Stimulated activated naive CD4-positive, alpha-beta T cell (primary cell): ENCODE data around the gene KIAA0232.
A peak's percentile ranks its signal among the peaks of the same experiment; 100 is the strongest.

Source experiments
- DNase-seq, 6 experiments: peaks; one replicate each; lab custom pipeline; 2025; lab: John Stamatoyannopoulos, UW

KIAA0232 gene

DNA sequence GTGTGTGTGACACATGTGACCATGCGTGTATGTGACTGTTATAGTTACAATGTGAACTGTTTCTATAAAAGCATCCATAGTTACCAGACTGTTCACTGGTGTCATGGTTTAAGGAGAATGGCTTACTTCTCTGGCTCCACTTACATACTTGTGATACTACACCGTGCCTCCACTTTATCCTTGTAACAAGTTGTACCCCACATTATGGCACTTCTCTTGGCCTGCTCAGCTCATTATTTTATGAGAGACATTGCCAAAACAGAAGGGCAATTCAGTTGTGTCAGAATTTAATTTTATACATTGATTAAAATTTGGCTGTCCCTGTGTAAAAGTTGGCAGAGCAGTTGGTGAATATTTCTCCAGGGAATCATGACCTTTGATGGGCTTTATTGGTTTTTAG, 64.7 kb downstream of the KIAA0232 start:
- no peak for DNase-seq

DNA sequence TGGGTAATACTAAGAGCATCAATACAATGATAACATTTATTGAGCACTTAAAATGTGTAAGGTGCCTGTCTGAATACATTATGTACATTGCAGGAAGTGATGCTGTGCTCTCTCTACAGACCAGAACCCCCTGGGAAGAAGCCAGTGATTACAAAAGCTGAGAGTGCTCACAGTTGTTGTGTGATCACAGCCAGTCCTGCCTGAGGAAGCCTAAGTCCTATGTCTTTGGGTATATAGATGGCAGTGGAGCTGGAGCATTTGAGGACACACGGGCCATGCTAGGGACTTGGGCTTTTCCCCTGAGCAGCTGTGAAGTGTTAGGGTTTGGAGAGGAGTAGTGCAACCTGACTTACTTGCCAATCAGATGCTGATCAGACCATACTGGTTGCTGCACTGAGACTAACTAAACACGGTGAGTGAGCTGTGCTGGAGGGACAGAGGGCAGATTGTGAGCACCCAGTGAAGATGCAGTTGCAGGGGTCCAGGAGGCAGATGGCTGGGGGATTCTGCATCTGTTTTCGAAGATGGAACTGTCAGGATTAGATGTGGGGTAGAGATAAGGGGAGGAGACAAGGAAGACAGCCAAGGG, 66.3 kb downstream of the KIAA0232 start:
- no peak for DNase-seq

DNA sequence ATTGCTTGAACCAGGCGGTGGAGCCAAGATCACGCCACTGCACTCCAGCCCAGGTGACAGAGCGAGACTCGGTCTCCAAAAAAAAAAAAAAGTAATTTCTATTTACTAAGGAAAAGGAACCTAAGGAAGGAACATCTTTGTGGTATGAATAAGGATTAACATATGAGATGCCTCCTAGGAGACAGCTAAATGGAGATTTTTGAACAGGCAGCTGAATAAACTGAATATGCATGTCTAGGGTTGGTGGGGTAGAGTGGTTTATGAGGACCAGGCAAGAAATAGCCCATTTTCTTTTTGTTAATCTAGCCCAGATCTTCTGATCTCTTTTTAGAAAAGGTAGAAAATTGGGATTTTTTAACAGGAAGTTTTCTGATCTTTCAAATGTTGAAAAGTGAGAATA, 67.2 kb downstream of the KIAA0232 start:
- no peak for DNase-seq

DNA sequence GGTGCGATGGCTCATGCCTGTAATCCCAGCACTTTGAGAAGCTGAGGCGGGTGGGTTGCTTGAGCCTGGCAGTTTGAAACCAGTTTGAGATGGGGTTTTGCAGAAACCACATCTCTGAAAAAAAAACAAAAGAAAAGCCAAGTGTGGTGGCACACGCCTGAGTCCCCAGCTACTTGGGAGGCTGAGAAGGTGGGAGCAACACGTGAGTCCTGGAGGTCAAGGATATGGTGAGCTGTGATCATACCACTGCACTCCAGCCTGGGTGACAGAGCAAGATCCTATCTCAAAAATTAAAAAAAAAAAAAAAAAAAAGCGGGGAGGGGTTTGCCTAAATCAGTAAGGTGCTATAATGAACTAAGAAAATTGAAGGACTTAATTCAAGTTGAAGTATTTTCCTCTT, 68.9 kb downstream of the KIAA0232 start:
- no peak for DNase-seq

DNA sequence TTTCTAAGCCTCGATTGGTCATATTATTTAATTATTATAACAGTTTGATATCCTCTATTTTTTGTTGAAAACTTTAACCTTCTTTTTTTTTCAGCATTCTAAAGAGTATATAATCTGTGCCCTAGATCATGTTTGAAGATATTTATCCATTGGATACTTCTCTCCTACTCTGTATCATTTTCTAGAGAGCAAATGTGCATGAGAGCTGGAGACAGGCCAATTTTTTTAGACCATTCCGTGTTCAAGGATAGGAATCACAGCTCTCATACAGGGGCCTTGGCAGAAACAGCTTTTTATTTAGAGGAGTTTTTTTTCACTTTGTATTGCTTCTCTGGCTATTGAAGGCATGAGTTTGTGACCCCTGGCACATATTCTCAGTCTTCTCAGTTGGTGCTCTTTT, 69.4 kb downstream of the KIAA0232 start:
- no peak for DNase-seq

DNA sequence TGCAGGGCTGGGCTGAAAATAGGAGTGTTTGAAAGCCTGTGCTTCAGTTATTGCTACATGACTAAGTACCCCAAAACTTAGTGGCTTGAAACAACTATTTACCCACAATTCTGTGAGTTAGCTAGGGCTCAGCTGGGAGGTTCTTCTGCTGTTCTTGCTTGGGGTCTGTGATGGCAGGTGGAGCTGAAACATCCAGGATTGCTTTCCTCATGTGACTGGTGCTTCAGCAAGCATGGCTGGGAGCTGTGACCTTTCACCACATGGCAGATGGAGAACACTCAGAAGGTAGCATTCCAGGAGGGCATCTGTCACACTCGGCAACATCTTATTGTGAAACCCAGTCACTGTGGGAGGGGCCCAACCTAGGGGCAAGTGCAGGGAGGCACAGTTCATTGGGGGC, 70.1 kb downstream of the KIAA0232 start:
- DNase-seq: no peak

DNA sequence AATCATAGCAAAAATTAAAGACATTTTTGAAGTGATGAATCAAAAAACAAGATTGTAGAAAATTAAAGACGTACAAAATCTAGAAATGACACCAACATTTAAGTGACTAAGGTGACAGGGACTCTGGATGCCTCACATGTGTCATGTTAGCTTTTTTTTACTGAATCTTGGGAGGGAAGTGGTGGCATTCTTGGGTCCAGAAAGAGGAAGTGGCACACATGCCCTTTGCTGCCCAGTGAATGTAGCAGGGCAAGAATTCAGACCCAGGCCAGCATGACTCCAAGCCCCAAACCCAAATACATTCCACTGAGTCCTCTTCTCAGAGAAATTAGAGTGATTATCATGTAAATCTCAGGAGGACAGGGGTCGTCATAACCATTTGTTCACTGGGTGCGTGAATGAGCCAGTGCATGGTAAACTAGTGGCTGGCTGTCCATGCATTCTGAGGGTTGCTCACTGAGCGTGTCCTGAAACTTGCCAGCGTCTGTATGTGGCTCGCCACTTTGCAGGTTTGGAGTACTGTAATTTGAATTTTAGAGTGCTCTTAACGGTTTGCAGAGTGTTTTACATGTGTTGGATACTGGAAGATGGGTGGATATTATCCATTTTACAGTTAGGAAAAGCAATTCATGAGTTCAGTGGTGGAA, 71.7 kb downstream of the KIAA0232 start:
- DNase-seq: no peak

DNA sequence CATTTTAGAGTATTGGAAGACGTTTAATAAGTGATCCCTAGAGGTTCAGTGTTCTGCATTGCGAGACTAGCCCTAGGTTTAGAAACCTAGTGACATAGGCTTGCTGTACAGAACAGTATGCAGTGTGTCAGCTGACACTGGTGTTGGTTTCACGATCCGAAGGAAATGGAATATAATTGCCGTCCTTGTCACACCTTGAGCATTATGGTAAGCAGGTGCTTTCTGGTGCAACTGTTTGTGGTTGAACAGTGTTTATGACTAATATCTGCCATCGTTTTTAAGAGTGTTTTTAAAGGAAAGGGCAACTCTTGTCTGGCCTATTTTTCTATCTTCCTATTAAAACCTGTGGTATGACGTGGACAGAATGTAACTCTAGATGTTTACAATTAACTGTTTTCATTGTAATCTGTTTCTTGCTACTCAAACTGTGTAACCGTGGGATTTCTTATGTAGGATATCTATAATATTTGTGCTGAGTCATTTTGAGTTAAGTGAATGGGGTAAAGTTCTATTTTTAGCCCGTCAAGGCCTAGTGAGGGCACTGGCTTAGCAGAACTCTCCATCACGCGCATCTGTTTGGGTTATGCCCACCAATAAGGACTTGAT, 73.3 kb downstream of the KIAA0232 start:
- DNase-seq: no peak

DNA sequence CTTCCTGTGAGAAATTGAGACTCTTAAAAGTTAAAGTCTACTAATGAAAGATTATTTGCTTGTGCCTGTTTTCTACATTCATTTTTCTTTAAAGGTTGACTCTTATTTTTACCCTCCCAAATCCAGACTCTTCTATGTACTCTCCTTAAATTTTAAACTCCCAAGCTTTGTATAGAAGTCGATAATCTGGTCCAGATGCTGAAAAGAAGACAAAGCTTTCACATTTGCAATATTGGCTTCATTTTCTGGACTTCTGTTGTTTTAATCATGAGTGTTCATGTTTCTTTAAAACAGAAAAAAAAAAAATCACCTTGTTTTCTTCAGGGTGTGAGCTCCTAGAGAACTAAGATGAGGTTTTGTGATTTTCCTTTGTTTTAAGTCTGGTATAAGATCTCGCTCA, 73.9 kb downstream of the KIAA0232 start:
- DNase-seq: no peak

DNA sequence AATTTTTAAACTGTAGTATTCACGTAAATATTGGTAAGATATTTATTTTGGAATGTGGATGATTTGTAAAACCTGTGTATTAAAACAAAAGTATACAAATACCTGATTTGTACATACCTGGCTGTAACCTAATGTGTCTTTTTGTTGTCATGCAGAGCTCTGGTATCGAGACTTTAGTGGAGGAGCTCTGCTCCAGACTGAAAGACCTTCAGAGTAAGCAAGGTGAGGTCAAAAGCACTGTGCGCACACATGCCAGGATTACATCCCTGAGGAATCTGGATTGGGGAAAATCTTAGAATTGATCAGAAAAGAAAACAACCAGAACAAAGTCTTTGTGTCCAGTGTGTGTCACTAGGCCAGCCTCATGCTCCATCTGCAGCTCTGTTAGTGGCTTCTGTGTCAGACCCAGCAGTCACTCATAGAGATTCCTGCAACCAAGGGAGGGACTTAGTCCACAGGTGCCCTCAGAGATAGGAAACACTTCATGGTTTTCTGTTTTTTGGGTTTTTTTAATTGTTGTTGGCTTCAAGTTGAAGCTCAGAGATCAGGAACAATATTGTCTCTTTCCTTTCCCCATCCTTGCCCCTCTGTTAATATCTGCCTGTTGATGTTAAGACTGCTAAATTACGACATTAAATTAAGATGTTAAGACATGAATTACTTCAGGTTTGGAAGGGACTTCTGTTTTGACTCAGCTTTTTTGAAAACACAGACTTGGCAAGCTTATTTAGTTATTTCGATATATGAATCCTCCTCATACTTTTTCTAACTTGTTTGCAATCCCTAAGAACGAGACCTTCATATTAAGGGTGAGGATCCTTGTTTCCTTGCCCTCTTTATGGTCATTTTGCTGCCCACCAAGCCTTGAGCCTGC, 74.7 kb downstream of the KIAA0232 start:
- DNase-seq: no peak

DNA sequence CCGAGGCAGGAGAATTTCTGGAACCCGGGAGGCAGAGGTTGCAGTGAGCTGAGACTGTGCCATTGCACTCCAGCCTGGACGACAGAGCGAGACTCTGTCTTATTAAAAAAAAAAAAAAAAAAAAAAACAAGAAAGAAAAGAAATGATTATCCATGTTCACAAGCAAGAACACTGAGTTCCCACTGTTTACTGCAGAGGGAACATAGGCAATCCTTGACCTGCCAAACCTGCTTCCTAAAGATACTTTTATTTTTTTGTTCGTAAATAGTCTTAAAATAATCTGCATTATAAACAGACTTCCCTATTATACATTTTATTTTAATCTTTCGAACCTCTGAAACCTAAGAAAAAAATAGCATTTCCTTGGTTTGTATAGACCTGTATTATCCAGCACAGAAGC, 76.5 kb downstream of the KIAA0232 start:
- no peak for DNase-seq

DNA sequence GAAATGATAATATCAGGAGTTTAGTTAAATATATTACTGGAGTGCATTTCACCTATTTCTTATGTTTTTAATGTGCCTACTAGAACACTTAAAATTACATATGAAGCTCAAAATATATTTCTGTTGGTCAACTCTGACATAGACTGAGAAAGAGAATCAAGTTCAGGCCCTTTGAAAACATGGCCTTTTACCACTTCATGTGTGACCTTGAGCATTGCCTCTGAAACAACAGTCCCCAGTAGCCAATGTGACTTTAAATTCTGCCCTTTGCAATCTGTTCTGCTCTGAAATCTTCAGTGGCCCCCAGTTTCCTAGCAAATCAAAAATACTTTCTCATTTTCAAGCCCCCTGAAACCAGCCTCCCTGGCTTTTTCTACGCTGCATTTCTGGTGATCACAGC, 77.0 kb downstream of the KIAA0232 start:
- no peak for DNase-seq

DNA sequence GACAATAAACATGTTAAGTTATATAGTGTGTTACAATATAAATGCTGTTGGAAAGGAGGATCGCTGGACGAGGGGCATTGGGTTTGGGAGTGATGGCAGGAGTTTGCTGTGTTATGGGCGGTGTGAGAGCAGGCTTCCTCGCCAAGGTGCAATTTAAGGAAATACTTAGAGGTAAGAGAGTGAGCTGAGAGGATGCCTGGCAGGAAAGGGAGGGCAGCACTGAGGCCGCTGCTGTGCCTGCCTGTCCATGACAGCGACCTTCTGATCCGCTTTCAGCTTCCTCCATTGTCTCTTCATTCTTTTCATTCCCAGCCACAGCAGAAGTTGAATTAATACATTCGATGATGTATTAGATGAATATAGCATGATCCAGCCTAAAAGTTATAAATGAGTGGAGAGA, 85.9 kb downstream of the KIAA0232 start:
- DNase-seq: no peak

DNA sequence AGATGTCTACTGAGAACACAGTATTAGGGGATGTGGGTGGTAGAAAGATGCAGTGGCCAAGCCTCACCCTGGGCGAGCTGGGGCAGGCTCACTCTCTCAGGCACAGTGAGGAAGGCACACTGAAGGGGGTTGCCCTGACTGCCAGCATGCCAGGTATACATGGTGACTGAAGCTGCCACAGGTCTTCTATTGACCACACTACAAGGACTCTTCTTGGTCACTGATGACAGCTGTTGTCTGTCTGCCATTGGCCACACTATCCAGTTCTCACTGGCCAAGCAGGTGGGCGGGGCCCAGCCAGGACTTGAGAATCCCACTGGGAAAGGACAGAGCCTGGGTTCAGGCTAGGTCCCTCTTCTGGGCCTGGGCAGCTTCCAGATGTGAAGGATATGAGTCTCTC, 87.4 kb downstream of the KIAA0232 start:
- no peak for DNase-seq

DNA sequence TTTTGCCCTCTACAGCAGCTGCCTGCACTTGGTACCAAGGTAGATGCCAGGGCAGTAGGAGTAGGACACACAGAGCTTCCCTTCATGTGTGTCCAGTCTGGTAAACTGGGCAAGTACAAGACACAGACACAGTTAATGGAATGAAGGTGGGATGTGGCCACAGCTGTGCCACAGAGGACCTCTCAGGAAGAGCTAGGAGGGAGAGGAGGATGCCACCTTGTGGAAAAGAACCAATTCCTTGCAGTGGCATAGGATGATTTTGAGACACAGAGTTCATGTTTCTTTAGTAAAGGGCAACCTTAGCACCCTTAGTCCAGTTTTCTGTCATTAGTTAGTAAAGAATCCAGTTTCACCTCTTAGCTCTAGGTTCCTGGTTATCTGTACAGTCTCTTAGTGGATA, 90.8 kb downstream of the KIAA0232 start:
- DNase-seq: no peak

DNA sequence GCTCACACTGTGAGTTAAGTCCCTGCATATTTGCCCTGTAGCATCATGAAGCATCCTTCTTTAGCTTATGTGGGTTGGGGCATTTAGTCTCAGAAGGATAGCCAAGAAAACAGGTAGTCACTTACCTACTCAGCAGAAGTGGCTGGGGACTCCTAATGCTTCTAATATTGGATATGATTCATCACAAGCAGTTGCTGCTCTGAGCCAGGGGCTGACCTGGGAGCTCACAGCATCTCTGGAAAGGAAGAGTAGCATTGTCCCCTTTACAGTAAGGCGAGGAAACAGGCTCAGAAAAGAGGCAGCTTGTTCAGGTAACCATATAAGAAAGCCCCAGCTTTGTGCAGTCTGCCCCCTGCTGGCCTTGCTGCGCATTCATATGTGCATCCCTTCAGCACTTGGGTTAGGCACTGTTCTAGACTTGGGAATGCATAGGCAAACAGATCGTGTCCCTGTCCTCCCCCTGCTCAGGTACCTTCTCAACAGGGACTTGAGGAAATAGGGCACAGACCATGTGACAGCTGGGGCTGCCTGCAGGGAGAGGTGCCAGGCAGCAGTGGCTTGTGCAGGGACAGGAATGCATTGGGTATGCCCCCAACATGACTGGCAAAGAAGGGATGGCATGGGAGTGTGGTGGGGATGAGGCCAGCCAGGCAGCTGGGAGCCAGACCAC, 91.4 kb downstream of the KIAA0232 start:
- DNase-seq: peak; percentile 56 to 80 (median 70)

DNA sequence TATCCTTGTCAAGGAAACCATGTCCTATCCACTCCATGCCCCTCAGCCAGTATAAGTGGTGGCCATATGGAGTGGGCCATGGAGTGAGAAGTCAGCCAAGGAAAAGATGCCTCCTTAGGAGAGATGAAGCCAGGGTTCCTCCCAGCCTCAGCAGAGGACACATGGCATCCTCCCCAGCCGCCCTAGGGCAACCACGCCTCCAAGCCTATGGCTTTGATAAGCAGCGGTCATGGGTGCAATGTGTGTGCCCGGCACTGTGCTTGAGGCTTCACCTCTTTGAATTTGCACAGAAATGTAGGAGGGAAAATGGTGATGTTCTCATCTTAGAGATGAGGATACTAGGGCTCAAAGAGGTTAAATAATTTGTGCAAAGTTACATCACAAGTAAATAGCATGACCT, 92.5 kb downstream of the KIAA0232 start:
- no peak for DNase-seq

DNA sequence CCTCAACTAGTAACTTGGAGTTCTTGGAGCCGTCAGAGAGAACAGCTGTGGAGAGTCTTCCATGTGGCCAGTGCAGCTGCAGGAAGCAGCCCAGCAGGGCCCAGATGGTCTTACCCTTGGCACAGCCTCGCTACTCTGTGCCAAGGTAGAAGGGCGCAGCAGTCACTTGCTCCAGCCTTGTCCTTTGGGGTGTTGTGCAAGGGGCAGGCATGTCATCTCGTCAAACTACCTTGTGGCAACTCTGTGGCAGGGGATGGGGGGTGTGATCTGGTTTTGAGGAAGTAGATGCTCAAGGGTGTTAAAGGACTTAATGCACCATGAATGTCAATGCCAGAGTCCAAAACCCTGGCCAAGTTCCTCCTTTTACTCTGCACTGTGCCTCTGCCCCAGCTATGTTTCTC, 92.9 kb downstream of the KIAA0232 start:
- no peak for DNase-seq

DNA sequence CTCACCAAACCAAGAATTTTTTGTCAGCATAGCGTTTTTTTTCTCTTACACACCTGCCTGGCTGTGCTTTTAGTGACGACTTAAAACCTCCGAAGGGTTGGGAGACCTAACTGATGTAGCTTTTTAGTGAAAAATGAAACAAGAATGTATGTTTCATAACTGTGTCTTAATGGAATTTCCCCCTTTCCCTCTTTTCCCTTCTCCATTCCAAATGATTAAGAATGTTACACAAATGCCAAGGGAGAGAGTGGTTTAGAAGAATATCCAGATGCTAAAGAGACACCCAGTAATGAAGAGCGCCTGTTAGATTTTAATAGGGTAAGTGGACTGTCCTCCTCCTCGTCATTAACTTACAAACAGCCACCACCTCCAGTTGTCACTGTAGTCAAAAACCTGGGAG, 93.9 kb downstream of the KIAA0232 start:
- DNase-seq: no peak

DNA sequence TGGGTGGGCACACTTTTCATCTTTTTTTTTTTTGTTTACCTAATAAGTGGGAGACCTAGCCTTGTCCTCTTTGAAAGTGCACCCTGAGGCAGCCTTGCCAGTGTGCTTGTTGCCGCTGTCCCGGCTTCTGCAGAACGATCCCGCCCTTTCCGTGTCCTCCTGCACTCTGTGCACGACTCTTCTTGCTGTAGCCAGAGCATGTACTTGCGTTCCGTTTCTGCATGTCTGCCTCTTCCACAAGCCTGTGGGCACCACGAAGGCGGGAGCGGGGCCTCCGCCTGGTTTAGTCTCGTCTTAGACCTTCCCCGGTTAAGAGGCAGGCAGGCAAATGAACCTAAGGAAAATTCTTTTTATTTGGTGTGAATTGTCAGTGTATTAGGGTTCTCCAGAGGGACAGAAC, 94.5 kb downstream of the KIAA0232 start:
- DNase-seq: no peak

DNA sequence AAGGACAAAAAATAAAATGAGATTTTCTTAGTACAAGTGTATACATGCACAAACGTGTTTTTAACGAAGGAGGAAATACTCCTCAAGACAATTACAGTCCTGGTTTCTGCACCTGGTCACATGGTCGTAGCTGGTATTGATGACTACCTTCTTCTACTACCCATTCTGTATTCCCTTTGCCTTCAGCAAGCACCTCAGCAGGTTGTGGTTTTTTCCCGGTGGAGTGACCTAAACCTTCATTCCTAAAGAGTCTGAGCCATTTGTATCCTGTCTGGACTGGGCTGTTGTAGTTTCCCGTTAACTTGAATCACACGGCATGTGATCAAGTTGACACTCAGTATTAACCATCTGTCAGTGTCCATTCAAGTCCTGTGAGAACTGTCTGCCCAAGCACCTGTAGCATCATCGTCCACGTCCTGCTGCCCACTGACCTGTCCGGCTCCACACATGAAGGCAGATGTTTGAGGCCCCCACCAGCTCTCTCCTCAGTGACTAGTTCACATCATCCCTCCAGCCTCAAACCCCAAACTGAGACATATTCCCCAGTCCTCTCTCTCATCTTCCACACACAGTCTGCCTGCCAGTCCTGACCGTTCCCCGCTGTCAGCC, 96.0 kb downstream of the KIAA0232 start:
- no peak for DNase-seq

DNA sequence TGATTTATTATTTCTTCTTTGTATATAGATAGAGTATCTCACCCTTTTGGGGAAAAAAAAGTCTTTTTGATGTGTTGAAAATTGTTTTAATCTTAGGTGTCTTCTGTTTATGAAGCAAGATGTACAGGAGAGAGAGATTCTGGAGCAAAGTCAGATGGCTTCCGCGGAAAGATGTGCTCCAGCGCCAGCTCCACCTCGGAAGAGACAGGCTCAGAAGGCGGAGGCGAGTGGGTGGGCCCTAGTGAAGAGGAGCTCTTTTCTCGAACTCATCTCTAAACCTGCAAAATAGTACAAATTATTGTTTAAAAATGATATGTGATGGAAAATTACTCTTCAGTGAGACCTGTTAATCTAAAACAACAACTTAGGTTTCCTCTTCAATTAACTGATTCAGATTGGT, 98.2 kb downstream of the KIAA0232 start:
- DNase-seq: no peak
